ENCODE measurements around the gene ACOT8.
"Not testable (repeated sequence)": the region's sequence is repeated elsewhere in the genome, so short reads cannot be mapped to it uniquely, and the experiment has no call there.

Gene ACOT8

GRCh38 chr20:45886590-45887345 lies 29.6 kb upstream of the ACOT8 start:
- DNase-seq, result no peak

- no peak for DNase-seq
Measured at GRCh38 chr20:45883100-45883469, 25.9 kb upstream of the ACOT8 start.

- no peak for DNase-seq
Measured at GRCh38 chr20:45882469-45883099, 25.4 kb upstream of the ACOT8 start.

GRCh38 chr20:45880988-45881788 lies 24.0 kb upstream of the ACOT8 start, which contains the start of gene ZSWIM1:
TSS of gene ZSWIM1 (plus strand) at chr20:45881227. CDS start at chr20:45882593, 1,366 bp downstream.
- peak; percentile 96 for DNase-seq

GRCh38 chr20:45878076-45878761 lies 21.0 kb upstream of the ACOT8 start:
- DNase-seq, result no peak

- no peak for DNase-seq
Measured at GRCh38 chr20:45874576-45874975, 17.4 kb upstream of the ACOT8 start.

GRCh38 chr20:45874104-45874481 lies 16.9 kb upstream of the ACOT8 start:
- not testable (repeated sequence) for DNase-seq

- DNase-seq, result no peak
Measured at GRCh38 chr20:45873409-45874103, 16.4 kb upstream of the ACOT8 start.

GRCh38 chr20:45872626-45873025 lies 15.4 kb upstream of the ACOT8 start:
- DNase-seq, result no peak

GRCh38 chr20:45867819-45868176 lies 10.6 kb upstream of the ACOT8 start:
- DNase-seq, result no peak

- DNase-seq, result no peak
Measured at GRCh38 chr20:45867136-45867818, 10.1 kb upstream of the ACOT8 start.

GRCh38 chr20:45866454-45866853 lies 9.3 kb upstream of the ACOT8 start:
- no peak for DNase-seq

GRCh38 chr20:45863543-45864470 lies 6.6 kb upstream of the ACOT8 start:
- no peak for DNase-seq

GRCh38 chr20:45861221-45862075 lies 4.3 kb upstream of the ACOT8 start:
- no peak for DNase-seq

GRCh38 chr20:45860560-45861220 lies 3.5 kb upstream of the ACOT8 start:
- no peak for DNase-seq

- no peak for DNase-seq
Measured at GRCh38 chr20:45859916-45860315, 2.7 kb upstream of the ACOT8 start.

- no peak for DNase-seq
Measured at GRCh38 chr20:45857882-45858216, 657 bp upstream of the ACOT8 start.

- no peak for DNase-seq
Measured at GRCh38 chr20:45853484-45853883, 3.7 kb downstream of the ACOT8 start.

GRCh38 chr20:45852326-45852725 lies 4.9 kb downstream of the ACOT8 start:
- no peak for DNase-seq

All from NCI-H1048 (cell line).